Motor neuron (in vitro differentiated cells): ENCODE measurements around the gene RBM4. TPM values are rescaled to one million over a fixed set of nuclear protein-coding genes. Genes with fewer than 3 reads are reported as not detected.

Experiments used
- ATAC-seq, 8 experiments: fragments of 200-7000 bp; cut with Tn5 transposase; replicated peaks in 6 of 8; 2 replicates each; pipeline ENCODE4 v1.8.0; 2021; ENCODE audit warnings: mild to moderate bottlenecking in 8 of 8, moderate library complexity in 8 of 8
- H3K27ac ChIP-seq, 2 donors: fragments of 250-450 bp; sonication (Bioruptor Pico); 2 replicates each; pipeline ENCODE4 v1.9.0; 2021; ENCODE audit warnings: antibody characterized with exemption in 2 of 2, mild to moderate bottlenecking in 2 of 2, moderate library complexity in 1 of 2
- H3K4me1 ChIP-seq, 2 donors: fragments of 250-450 bp; sonication (Bioruptor Pico); replicated peaks in 1 of 2; 2 replicates each; pipeline ENCODE4 v1.6.1; 2021; ENCODE audit warnings: antibody characterized with exemption in 2 of 2, mild to moderate bottlenecking in 2 of 2, moderate library complexity in 1 of 2
- H3K4me3 ChIP-seq, 5 donors: fragments of 250-450 bp; sonication (Bioruptor Pico); 2 replicates each; pipeline ENCODE4 v1.9.0; 2021; ENCODE audit warnings: antibody characterized with exemption in 5 of 5, mild to moderate bottlenecking in 5 of 5, moderate library complexity in 4 of 5
- WGBS, 10 experiments: fragments of 450-650 bp; shearing (Covaris generic); methylation state at CpG; one replicate each; pipeline ENCODE4 v1.0.0; 2022; 5-methylcytosine and 5-hydroxymethylcytosine counted together
- in situ Hi-C, 9 experiments: fragments of 400-800 bp; cut with MboI; loops; one replicate each; pipeline ENCODE4 v1.15.0; 2021; ENCODE audit warnings: low sequenced_read_pairs in 9 of 9, low pct_unique_long_range_greater_than_20kb in 2 of 9; ENCODE audit not compliant: unreplicated experiment in 9 of 9
- total RNA-seq, 8 experiments: library from RNA; unstranded; fragments of 300-600 nt; gene quantifications; 2 replicates each; pipeline versions ENCODE4 v1.2.3 to v1.2.4, GENCODE V29; 2022

RBM4 gene
- total RNA-seq, 8 experiments from 2014 or later, result 122 to 311 (median 170) TPM

DNA sequence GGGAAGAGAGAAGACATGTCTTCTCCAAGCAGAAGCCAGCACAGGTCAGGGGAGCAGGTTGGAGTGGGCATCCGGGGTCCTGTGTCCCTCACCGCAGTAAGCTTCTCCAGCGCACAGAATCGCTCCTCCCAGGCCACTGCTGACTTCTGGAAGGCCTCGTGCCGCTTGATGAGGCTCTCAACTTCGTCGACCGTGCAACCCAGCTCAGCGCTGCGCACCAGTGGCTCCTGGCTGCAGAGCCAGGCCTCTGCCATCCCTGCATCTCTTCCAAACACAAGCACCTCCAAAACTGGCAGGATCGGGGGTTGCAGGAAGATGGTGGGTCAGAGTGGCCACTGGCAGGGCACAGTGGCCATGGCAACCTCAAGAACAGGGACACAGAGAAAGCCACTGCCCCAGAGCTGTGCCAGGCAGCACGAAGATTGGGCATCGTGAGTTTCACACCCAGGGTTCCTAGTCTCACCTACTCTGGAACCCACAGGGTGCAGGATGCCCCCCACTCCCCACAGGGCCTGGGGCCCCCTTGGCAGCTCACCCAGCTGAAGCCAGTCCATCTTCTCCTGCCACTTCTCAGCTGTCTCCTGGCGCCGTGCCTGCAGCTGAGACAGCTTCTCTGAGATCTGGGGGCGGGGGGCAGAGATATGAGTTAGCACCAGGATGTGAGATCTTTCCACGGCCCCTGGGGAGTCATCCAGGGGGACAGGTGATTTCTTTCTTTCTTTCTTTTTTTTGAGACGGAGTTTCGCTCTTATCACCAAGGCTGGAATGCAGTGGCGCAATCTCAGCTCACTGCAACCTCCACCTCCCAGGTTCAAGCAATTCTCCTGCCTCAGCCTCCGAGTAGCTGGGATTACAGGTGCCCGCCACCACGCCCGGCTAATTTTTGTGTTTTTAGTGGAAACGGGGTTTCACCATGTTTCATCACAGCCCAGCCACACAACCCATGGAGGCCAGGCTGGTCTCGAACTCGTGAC lies 50.3 kb downstream of the RBM4 start:
- Histone ChIP-seq H3K4me3 (no peak overlapping the region), H3K4me1 (no peaks in the 10 kb centered on the region), H3K27ac (no peak overlapping the region)
- ATAC-seq, result no peak
- in situ Hi-C loops, result loop anchor here in 3 of 9 experiments (25.0 kb wide), 1 partner anchor 277 kb away; the partner anchor contains the start of gene NPAS4 (in 3 of the 3)
- WGBS, 10 experiments, result 67 to 90% (median 81%) methylated on average over 3 to 13 of the region's 28 CpGs; no CpG with 5 or more reads in 5 of the 10 experiments

DNA sequence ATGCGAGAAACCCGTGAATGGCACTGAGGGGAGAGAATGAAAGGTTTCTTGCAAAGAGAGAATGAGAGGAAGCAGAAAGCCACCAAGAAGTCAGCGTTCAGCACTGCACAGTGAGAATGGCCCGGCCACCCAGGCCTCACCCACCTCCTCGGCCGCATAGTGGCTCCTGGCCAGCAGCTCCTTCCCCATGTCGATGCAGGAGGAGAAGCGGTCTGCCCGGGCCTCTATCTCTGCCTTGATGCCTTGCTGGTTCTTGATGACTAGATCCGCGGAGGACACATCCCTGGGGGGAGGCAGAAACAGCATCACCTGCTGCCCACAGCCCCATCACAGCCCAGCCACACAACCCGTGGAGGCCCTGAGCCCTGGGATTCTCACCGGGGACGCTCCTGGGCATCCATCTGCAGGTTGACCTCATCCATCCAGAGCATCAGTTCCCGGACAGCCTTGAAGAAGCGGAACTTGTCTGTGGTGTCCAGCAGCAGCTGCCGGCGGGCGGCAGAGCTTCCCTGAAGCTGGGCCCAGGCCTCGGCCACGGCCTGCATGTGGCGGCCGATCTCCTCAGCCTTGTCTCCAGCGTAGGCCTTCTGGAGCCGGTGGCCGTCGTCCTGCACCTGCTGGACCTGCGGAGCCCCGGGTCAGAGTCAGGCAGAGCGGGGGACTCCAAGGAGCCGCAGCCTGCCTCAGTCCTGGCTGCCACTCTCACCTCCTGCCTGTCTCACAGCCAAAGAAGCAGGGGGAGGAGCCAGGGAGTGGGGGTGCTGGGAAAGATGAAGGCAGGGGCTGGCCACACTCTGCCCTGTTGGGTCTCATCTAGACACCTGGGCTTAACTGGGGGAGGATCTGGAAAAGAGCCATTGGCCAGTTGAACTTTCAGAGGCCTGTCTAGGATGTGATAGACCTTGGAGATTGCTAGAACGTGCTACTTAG lies 51.4 kb downstream of the RBM4 start:
- H3K4me3 ChIP-seq, result no peak overlapping the region
- H3K4me1 ChIP-seq, result no peaks in the 10 kb centered on the region
- no peak for ATAC-seq
- in situ Hi-C loops, result loop anchor here in 6 of 9 experiments (5.0 to 25.0 kb wide), 3 partner anchors 142 to 278 kb away; partner anchors contain the start of gene NPAS4 (in 3 of the 6)
- H3K27ac ChIP-seq, result no peak overlapping the region
- WGBS, 10 experiments, result 90 to 100% (median 98%) methylated on average over 2 to 14 of the region's 32 CpGs; no CpG with 5 or more reads in 2 of the 10 experiments

DNA sequence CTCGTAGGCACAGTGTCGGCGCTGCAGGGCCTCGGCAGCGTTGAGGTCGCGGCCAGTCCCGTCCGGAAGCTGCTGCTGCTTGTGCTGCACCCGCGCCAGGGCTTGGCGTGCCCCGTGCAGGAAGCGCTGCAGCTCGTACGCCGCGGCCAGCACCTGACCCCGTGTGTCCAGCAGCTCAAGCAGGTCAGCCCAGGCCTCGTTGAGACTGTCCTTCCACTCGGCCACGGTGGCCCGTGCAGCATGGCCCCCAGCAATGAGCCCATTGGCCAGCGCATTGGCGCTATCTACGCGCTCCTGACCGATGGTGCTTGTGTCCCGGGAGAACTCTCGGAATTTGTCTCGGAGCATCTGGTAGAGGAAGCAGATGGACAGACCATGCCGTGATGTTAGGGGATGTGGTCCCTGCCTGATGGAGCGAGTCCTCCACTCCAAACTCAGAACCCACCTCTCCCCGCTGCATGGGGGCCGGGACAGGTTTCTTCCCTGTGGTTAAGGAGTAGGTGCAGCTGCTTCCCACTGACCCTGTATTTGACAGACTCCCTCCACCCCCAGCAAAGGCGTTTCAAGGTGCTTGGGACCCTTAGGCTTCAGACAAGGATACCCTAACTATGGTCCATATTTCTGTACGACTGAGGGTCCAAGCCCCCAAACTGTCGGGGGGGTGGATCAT lies 52.9 kb downstream of the RBM4 start:
- H3K4me3 ChIP-seq, result no peak overlapping the region
- H3K27ac ChIP-seq, result no peak overlapping the region
- WGBS, 10 experiments, result 60 to 100% (median 93%) methylated on average over 1 to 14 of the region's 38 CpGs; no CpG with 5 or more reads in 3 of the 10 experiments
- H3K4me1 ChIP-seq, result no peaks in the 10 kb centered on the region
- ATAC-seq, result no peak
- in situ Hi-C loops, result loop anchor here in 6 of 9 experiments (5.0 to 25.0 kb wide), 3 partner anchors 141 to 279 kb away; partner anchors contain the start of gene NPAS4 (in 3 of the 6)

DNA sequence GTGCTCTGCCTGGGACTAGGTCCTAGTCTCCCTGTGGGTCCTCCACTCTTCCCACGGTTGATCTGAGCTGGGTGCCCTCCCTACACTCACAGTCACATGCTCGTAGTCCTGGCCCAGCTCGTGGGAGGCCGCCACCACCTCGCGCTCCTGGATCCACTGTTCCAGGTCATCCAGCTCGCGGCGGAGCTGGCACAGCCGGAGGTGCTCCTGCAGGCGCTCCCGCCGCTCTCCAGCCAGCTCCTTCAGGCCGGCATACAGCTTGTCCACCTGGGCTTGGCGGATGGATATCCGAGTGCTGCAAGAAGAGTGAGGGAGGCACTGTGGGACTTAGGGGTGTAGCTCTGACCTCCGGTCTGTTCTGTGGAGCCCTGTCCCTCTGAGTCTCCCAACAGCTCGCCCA lies 53.9 kb downstream of the RBM4 start:
- no peak for ATAC-seq
- Histone ChIP-seq H3K4me1 (no peaks in the 10 kb centered on the region), H3K27ac (no peak overlapping the region), H3K4me3 (no peak overlapping the region)
- in situ Hi-C loops, result loop anchor here in 6 of 9 experiments (5.0 to 25.0 kb wide), 3 partner anchors 140 to 280 kb away; partner anchors contain the start of gene NPAS4 (in 3 of the 6)
- 0 to 100% (median 100%) methylated on average over 1 to 9 of the region's 18 CpGs; no CpG with 5 or more reads in 5 of the 10 experiments for WGBS, 10 experiments

DNA sequence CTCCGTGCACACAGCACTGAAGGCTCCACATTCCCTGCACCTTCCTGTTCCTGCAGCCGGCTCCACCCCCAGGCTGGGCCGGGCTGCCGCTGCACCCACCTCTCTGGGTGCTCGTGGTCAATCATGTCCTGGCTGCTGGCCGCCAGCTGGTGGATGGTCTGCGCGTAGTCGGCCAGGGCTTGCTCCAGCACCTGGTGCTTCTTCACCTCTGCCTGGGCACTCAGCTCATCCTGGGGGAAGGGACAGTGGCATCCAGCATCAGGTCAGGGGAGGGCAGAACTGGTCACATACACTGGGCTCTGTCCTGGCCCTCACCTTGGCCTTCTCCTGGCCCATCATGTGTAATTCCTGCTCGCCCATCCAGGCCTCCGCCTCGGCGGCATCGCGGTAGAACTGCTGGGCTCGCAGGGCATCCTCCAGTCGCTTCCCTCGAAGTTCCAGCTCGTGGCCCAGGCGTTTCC lies 54.4 kb downstream of the RBM4 start:
- in situ Hi-C loops, result loop anchor here in 6 of 9 experiments (5.0 to 25.0 kb wide), 3 partner anchors 139 to 281 kb away; partner anchors contain the start of gene NPAS4 (in 3 of the 6)
- Histone ChIP-seq H3K4me1 (no peaks in the 10 kb centered on the region), H3K27ac (no peak overlapping the region), H3K4me3 (no peak overlapping the region)
- 50 to 100% (median 91%) methylated on average over 1 to 11 of the region's 20 CpGs; no CpG with 5 or more reads in 4 of the 10 experiments for WGBS, 10 experiments
- ATAC-seq, result no peak

DNA sequence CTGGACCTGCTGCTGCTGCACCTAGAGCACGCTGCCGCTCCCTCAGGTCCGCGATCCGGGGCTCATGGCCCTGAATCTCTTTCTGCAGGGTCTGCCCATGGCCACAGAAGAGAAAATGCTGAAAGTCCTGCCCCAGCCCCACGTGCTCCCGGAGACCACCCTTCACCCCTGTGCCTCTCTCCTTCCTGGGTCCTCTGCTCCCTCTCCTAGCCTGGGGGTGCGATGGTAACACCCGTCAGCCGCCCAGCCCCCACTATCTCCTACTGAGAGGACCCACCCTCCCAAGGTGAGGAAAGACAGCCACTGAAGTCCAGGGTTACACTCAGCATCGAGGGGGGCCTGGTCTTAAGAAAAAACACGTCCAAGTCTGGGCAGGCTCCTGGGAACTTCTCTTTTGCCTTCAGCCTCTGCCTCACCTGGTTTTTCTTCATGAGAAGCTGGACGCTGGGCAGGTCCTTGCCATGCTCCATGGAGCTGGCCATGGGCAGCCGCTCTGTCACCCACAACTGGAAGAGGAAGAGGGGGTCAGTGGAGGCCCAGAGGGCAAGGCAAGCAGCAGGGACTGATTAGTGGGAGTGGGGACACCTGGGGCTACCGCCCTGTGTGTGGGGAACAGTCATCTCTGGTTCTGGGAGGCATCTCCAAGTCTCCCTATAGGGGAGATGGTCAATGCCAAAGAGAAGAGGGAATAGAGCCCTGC lies 55.0 kb downstream of the RBM4 start:
- Histone ChIP-seq H3K4me3 (no peak overlapping the region), H3K27ac (no peak overlapping the region), H3K4me1 (no peaks in the 10 kb centered on the region)
- ATAC-seq, result no peak
- WGBS, 10 experiments, result 60 to 100% (median 75%) methylated on average over 1 to 8 of the region's 15 CpGs; no CpG with 5 or more reads in 5 of the 10 experiments
- in situ Hi-C loops, result loop anchor here in 6 of 9 experiments (5.0 to 25.0 kb wide), 3 partner anchors 139 to 281 kb away; partner anchors contain the start of gene NPAS4 (in 3 of the 6)

DNA sequence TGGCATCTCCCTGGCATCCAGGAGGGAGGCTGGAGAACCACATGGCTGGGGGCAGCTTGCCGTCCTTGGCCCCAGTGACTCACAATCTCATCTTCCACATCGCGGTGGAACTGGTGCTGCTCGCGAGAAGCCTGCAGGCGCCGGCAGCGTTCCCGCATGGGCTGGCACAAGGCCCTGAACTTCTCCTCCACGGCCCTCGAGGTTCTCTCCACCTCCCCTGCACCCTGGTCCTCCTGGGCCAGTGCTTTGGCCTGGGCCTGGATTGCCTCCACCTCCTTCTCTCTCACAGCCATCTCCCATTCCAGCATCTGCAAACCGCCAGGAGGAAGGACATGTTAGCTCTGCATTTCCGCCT lies 55.5 kb downstream of the RBM4 start:
- no peak overlapping the region for H3K4me3 ChIP-seq
- in situ Hi-C loops, result loop anchor here in 6 of 9 experiments (5.0 to 25.0 kb wide), 3 partner anchors 138 to 282 kb away; partner anchors contain the start of gene NPAS4 (in 3 of the 6)
- no peaks in the 10 kb centered on the region for H3K4me1 ChIP-seq
- WGBS, 10 experiments, result 83 to 96% (median 88%) methylated on average over 2 to 8 of the region's 13 CpGs; no CpG with 5 or more reads in 5 of the 10 experiments
- ATAC-seq, result no peak
- H3K27ac ChIP-seq, result no peak overlapping the region

DNA sequence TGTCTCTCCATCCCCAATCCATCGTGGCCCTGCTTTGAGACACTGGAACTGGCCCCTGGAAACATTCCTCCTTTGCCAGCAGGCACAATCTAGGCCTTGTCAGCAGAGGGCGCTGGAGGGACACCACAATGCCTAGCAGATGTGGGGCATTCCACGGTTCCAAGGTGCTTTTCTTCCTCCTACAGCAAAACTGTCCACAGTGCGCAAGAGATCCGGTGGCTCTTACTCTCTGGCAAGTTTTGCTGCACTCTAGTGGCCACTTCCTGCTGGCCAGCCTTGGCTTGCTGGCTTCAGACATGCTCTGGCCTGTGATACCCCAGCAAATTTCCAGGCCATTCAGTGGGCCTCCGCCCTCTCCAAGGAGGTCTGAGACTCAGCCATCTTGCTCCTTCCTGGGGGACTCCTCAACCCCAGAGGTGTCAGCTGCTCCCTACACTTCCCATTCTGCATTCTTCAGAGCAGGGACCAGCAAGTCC lies 56.3 kb downstream of the RBM4 start:
- Histone ChIP-seq H3K4me3 (no peak overlapping the region), H3K4me1 (no peaks in the 10 kb centered on the region), H3K27ac (no peak overlapping the region)
- WGBS, 10 experiments, result 0 to 67% (median 7%) methylated on average over 1 to 6 of the region's 6 CpGs; no CpG with 5 or more reads in 3 of the 10 experiments
- peak; percentile 94 to 99 (median 98) for ATAC-seq
- in situ Hi-C loops, result loop anchor here in 6 of 9 experiments (5.0 to 25.0 kb wide), 3 partner anchors 138 to 282 kb away; partner anchors contain the start of gene NPAS4 (in 3 of the 6)

Other genes starting within 250 kb of the RBM4 start
- 10 to 100 TPM in 1 of 8 experiments, 1 to 10 TPM in 2, under 1 TPM in 5; 0.10 to 19.1 (median 0.32) TPM for gene NPAS4, start 217.7 kb upstream of the RBM4 start, total RNA-seq
- 10 to 100 TPM; 19.5 to 66.0 (median 25.3) TPM for gene MRPL11, start 199.9 kb upstream of the RBM4 start, total RNA-seq
- 10 to 100 TPM in 5 of 8 experiments, 1 to 10 TPM in 3; 5.4 to 16.9 (median 11.1) TPM for gene PELI3, start 171.8 kb upstream of the RBM4 start, total RNA-seq
- 10 to 100 TPM; 26.3 to 74.9 (median 35.4) TPM for gene DPP3, start 158.3 kb upstream of the RBM4 start, total RNA-seq
- gene BBS1, start 128.1 kb upstream of the RBM4 start, total RNA-seq, result 10 to 100 TPM; 20.7 to 54.3 (median 27.6) TPM
- gene ZDHHC24, start 92.7 kb upstream of the RBM4 start, total RNA-seq, result 10 to 100 TPM in 2 of 8 experiments, 1 to 10 TPM in 6; 5.2 to 12.7 (median 8.4) TPM
- under 1 TPM in 4 of 8 experiments, not detected in 4; 0.05 to 0.18 (median 0.10) TPM for gene ACTN3, start 91.8 kb upstream of the RBM4 start, total RNA-seq
- 10 to 100 TPM in 5 of 8 experiments, 1 to 10 TPM in 3; 5.4 to 46.1 (median 22.8) TPM for gene CTSF, start 70.1 kb upstream of the RBM4 start, total RNA-seq
- under 1 TPM; 0.36 to 0.96 (median 0.67) TPM for gene CCDC87, start 45.6 kb upstream of the RBM4 start, total RNA-seq
- gene CCS, start 45.5 kb upstream of the RBM4 start, total RNA-seq, result 10 to 100 TPM; 29.6 to 61.9 (median 36.6) TPM
- gene RBM14, start 22.1 kb upstream of the RBM4 start, total RNA-seq, result 10 to 100 TPM; 31.7 to 88.4 (median 49.3) TPM
- gene RBM4B, start 39.2 kb downstream of the RBM4 start, total RNA-seq, result 10 to 100 TPM; 14.9 to 59.5 (median 47.7) TPM
- gene SPTBN2, start 90.5 kb downstream of the RBM4 start, total RNA-seq, result 10 to 100 TPM in 7 of 8 experiments, 1 to 10 TPM in 1; 2.4 to 99.4 (median 62.6) TPM
- gene RCE1, start 204.7 kb downstream of the RBM4 start, total RNA-seq, result 10 to 100 TPM; 11.4 to 21.6 (median 15.4) TPM
- 10 to 100 TPM in 7 of 8 experiments, 1 to 10 TPM in 1; 7.7 to 45.9 (median 34.0) TPM for gene LRFN4, start 218.4 kb downstream of the RBM4 start, total RNA-seq